Measurements from ENCODE around the gene ZC3H6. TPM values are rescaled to one million over a fixed set of nuclear protein-coding genes. Genes with fewer than 3 reads are reported as not detected.

Gene ZC3H6
- total RNA-seq, 1 experiment from 2014 or later: 10.0 TPM

DNA sequence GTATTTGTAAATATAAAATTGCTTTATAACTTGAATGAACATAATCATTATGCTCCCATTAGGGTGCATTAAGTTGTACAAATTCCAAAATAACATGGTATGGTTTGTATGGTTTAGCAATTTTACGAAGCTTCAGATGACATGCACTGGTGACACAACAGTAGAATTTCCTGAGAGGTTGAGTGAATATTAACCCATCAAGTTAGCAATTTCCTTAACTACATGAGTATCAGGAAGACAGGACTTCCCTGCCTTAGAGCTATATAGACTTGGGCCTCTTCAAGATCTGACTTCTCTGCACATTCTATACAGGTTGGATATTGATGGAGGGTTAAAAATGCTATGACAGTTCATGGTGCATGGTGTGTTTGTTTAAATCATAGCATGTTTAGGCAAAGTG lies 60.2 kb downstream of the ZC3H6 start (continued):
- TF ChIP-seq AR (CRISPR knock-in tag; IDR thresholded peaks at IDR 0.05) (no peak), NR3C1 (CRISPR knock-in tag; conservative IDR thresholded peaks at IDR 0.05; ENCODE audit: low read depth) (no peak), ZNF396 (CRISPR knock-in tag; IDR thresholded peaks at IDR 0.05; ENCODE audit: borderline replicate concordance) (no peak), FOXP4 (CRISPR knock-in tag; IDR thresholded peaks at IDR 0.05) (no peak), ESRRA (CRISPR knock-in tag; IDR thresholded peaks at IDR 0.05; ENCODE audit: borderline replicate concordance) (no peak)
- TF ChIP-seq, protein P1, sequence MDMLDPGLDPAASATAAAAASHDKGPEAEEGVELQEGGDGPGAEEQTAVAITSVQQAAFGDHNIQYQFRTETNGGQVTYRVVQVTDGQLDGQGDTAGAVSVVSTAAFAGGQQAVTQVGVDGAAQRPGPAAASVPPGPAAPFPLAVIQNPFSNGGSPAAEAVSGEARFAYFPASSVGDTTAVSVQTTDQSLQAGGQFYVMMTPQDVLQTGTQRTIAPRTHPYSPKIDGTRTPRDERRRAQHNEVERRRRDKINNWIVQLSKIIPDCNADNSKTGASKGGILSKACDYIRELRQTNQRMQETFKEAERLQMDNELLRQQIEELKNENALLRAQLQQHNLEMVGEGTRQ (CRISPR knock-in tag; IDR thresholded peaks at IDR 0.05): no peak

DNA sequence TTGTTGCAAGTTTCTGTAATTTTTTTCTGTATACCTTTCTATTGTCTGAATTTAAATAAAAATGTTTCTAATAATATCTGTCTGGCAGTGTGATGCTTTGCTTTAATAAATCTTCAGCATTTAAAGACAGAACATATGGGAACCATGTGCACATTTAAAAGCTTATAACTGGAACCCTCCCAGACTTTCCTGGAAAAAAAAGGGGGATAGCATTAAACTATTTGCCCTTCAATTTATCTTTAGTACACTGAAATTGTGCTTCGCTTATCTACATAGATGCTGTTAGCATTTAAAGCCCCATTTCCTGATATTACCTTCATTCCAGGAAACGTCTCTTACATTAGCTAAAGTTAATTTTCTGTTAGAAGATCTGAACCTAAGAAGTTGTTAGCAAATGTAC lies 64.6 kb downstream of the ZC3H6 start:
- CTCF ChIA-PET: no interaction called here
- no peak overlapping the region for H3K27ac Mint-ChIP-seq

GRCh38 chr2:112340475-112341267 lies 65.3 kb downstream of the ZC3H6 start:
- H3K4me1 Mint-ChIP-seq: peaks cover 12% of the 10 kb centered on the region; the same call in 1 of the 2 replicates
- H3K4me3 Mint-ChIP-seq: no peak overlapping the region
- H3K27ac Mint-ChIP-seq: no peak overlapping the region
- no peak for TF ChIP-seq ZNF317 (CRISPR knock-in tag; IDR thresholded peaks at IDR 0.05; ENCODE audit: borderline replicate concordance, low read depth)
- TF ChIP-seq SP1 (CRISPR knock-in tag; conservative IDR thresholded peaks at IDR 0.05): no peak
- TF ChIP-seq ZNF121 (CRISPR knock-in tag; IDR thresholded peaks at IDR 0.05): no peak
- TF ChIP-seq, protein P2, sequence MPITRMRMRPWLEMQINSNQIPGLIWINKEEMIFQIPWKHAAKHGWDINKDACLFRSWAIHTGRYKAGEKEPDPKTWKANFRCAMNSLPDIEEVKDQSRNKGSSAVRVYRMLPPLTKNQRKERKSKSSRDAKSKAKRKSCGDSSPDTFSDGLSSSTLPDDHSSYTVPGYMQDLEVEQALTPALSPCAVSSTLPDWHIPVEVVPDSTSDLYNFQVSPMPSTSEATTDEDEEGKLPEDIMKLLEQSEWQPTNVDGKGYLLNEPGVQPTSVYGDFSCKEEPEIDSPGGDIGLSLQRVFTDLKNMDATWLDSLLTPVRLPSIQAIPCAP (CRISPR knock-in tag; IDR thresholded peaks at IDR 0.05): no peak
- TF ChIP-seq NR1H2 (CRISPR knock-in tag; IDR thresholded peaks at IDR 0.05): no peak
- TF ChIP-seq ZNF138 (CRISPR knock-in tag; conservative IDR thresholded peaks at IDR 0.05): no peak
- ChIA-PET CTCF (no interaction called here), POLR2A (no interaction called here)
- H3K9me3 Mint-ChIP-seq: peaks cover 2% of the 10 kb centered on the region
- DNase-seq (ENCODE audit: low spot score) (no peak), ATAC-seq (no peak)
- H3K36me3 Mint-ChIP-seq: peaks cover 2% of the 10 kb centered on the region
- no peaks in the 10 kb centered on the region for H3K27me3 Mint-ChIP-seq (ENCODE audit: low read depth)

More for the DNA sequence above, 64.6 kb downstream of the ZC3H6 start:
- DNase-seq (ENCODE audit: low spot score): no peak
- POLR2A ChIA-PET: no interaction called here
- Mint-ChIP-seq H3K36me3 (no peaks in the 10 kb centered on the region), H3K27me3 (ENCODE audit: low read depth) (no peaks in the 10 kb centered on the region), H3K9me3 (no peaks in the 10 kb centered on the region), H3K4me1 (peaks cover 12% of the 10 kb centered on the region; the same call in 1 of the 2 replicates), H3K4me3 (no peak overlapping the region)
- ATAC-seq: no peak
- TF ChIP-seq ZNF317 (CRISPR knock-in tag; IDR thresholded peaks at IDR 0.05; ENCODE audit: borderline replicate concordance, low read depth): no peak
- TF ChIP-seq ZNF232 (CRISPR knock-in tag; IDR thresholded peaks at IDR 0.05): no peak
- TF ChIP-seq FOXP4 (CRISPR knock-in tag; IDR thresholded peaks at IDR 0.05): no peak
- TF ChIP-seq FOXJ3 (CRISPR knock-in tag; IDR thresholded peaks at IDR 0.05; ENCODE audit: borderline replicate concordance): no peak
- no peak for TF ChIP-seq EMX1 (CRISPR knock-in tag; IDR thresholded peaks at IDR 0.05)

Data from WTC11 (cell line).